Aortic smooth muscle cell (primary cell): ENCODE measurements around the gene TAAR8. TPM values are rescaled to one million over a fixed set of nuclear protein-coding genes. Genes with fewer than 3 reads are reported as not detected.

ENCODE experiments used
- total RNA-seq: library from RNA; depleted of rRNA; stranded (reverse); fragments of >200 nt; gene quantifications from 2 replicates; pipeline ENCODE4 v1.2.3, GENCODE V29; 2014

Gene TAAR8, protein sequence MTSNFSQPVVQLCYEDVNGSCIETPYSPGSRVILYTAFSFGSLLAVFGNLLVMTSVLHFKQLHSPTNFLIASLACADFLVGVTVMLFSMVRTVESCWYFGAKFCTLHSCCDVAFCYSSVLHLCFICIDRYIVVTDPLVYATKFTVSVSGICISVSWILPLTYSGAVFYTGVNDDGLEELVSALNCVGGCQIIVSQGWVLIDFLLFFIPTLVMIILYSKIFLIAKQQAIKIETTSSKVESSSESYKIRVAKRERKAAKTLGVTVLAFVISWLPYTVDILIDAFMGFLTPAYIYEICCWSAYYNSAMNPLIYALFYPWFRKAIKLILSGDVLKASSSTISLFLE
- total RNA-seq: not detected in 2 replicates

DNA sequence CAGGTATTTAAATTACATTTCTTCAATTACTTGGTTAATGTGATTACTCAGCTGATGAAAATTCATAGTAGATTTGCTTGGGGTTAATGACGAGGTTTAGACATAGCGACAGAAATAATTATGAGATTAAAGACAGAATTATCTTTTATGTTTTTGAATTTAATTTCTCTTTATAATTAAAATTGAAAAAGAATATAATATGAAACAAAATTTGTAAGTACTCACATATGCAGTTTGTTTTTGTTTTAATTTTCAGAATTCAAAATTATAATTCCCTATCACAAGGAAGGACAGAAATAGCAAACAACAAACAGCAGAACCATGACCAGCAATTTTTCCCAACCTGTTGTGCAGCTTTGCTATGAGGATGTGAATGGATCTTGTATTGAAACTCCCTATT, at the start of gene TAAR8:
Gene TAAR8 (plus strand): TSS at position 301 of the 400 bp plus-strand sequence. CDS start 21 bp downstream, at position 322.

DNA sequence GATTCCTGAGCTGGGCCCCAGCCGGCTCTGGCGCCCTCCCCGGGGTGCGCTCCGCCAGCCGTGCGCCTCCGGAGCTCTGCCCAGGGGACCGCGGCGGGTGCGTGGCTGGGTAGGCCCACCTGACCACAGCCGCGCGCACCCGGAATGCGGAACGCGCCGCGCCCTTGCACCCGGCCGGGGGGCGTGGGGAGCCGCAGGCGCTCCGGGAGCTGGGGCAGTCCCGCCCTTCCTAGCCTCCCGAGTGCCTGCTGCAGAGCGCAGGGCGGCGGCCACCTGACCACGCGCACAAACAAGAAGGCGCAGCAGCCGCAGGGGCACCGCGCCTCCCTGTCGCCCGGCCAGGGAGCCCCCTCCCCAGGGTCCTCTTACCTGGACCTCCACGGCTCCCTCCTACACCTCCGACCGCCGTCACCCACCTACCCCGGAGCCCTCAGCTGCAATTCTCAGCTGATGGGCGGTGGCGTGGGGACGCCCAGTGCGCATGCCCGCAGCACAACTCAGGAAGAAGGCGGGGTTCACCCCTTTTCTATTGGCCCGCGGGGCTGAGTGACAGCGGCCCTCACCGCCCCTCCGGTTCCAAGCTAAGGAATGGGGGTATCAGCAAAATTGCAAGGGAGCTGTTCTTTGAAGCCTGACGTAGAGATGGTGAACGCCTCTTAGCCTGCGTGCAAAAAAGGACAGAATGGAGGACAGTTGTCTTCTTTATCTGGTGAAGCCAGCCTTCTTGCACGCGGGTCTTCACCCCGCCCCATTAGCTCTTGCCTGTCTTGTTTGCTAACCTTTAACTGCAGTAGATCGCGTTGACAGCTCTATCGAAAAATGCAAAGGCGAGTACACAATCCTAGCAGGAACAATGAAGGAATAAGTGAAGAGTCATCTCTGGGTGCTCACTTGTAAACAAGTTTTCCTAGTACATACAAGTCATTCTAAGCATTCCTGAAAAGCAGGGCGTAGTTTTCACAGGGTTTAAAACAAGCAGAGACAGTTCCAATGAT, 39.5 kb upstream of the TAAR8 start, which contains the start of gene STX7:
Gene STX7 (minus strand): TSS at position 479 of the 995 bp plus-strand sequence. CDS start 9,586 bp downstream, outside the sequence.

DNA sequence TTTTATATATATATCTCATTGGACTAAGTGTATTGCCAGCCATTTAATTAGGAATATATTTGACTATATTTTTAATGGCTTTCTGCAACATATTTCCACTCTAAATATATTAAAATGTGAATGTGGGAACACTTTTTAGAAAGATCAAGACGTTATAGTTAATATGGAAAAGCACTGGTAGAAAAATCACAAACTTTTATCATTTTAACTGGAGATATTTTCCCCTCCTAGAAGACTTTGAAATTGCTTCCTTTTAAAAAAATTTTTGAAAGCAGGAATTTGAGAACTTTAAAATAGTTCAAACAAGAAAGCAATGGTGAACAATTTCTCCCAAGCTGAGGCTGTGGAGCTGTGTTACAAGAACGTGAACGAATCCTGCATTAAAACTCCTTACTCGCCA, 14.5 kb upstream of the TAAR8 start, which contains the start of gene TAAR9:
Gene TAAR9 (plus strand): TSS at position 301 of the 400 bp plus-strand sequence. CDS start 13 bp downstream, at position 314.

GRCh38 chr6:132570221-132570777, 17.8 kb downstream of the TAAR8 start, which contains the start of gene TAAR6:
Gene TAAR6, plus strand, starts transcription at chr6:132570322. Its CDS starts 0 bp downstream, at chr6:132570322.

GRCh38 chr6:132589454-132589853, 37.0 kb downstream of the TAAR8 start, which contains the start of gene TAAR5:
Gene TAAR5, minus strand, starts transcription at chr6:132589741. Its CDS starts 55 bp downstream, at chr6:132589686.

Other genes starting within 250 kb of the TAAR8 start
- 26.0 and 29.5 TPM in 2 replicates for gene MOXD1, start 151.2 kb upstream of the TAAR8 start, total RNA-seq
- 40.6 and 83.9 TPM in 2 replicates for gene STX7, start 39.6 kb upstream of the TAAR8 start, total RNA-seq
- not detected in 2 replicates for gene TAAR9, start 14.4 kb upstream of the TAAR8 start, total RNA-seq
- not detected in 2 replicates for gene TAAR6, start 17.6 kb downstream of the TAAR8 start, total RNA-seq
- gene TAAR5, start 37.1 kb downstream of the TAAR8 start, total RNA-seq: not detected in 2 replicates
- not detected in 2 replicates for gene TAAR2, start 71.6 kb downstream of the TAAR8 start, total RNA-seq
- not detected in 2 replicates for gene TAAR1, start 106.5 kb downstream of the TAAR8 start, total RNA-seq
- 0.19 and 0.26 TPM in 2 replicates for gene VNN1, start 161.4 kb downstream of the TAAR8 start, total RNA-seq
- gene VNN2, start 205.2 kb downstream of the TAAR8 start, total RNA-seq: 0.56 and 0.66 TPM in 2 replicates
- 10.4 and 15.4 TPM in 2 replicates for gene SLC18B1, start 246.0 kb downstream of the TAAR8 start, total RNA-seq